NCI-H128 (cell line): ENCODE data around the gene CD40LG.

Experiments used
- DNase-seq: peaks from one replicate; lab custom pipeline; 2025; ENCODE audit not compliant: unreplicated experiment; lab: John Stamatoyannopoulos, UW

Gene CD40LG

GRCh38 chrX:136646602-136647239 lies 1.2 kb upstream of the CD40LG start:
- no peak for DNase-seq

GRCh38 chrX:136650811-136651210 lies 2.9 kb downstream of the CD40LG start:
- no peak for DNase-seq

GRCh38 chrX:136652822-136653723 lies 5.1 kb downstream of the CD40LG start:
- DNase-seq = no peak

GRCh38 chrX:136656361-136656964 lies 8.5 kb downstream of the CD40LG start:
- no peak for DNase-seq

- DNase-seq = no peak
Observed at GRCh38 chrX:136658151-136658550, 10.2 kb downstream of the CD40LG start.

- no peak for DNase-seq
Observed at GRCh38 chrX:136659174-136659573, 11.2 kb downstream of the CD40LG start.

GRCh38 chrX:136660896-136661295 lies 12.9 kb downstream of the CD40LG start:
- DNase-seq = no peak

GRCh38 chrX:136662104-136662503 lies 14.1 kb downstream of the CD40LG start:
- no peak for DNase-seq

- DNase-seq = no peak
Observed at GRCh38 chrX:136662976-136663375, 15.0 kb downstream of the CD40LG start.

- DNase-seq = no peak
Observed at GRCh38 chrX:136665258-136665900, 17.4 kb downstream of the CD40LG start.

- no peak for DNase-seq
Observed at GRCh38 chrX:136666088-136666487, 18.1 kb downstream of the CD40LG start.

- DNase-seq = no peak
Observed at GRCh38 chrX:136667446-136668168, 19.6 kb downstream of the CD40LG start.

- DNase-seq = no peak
Observed at GRCh38 chrX:136671006-136671610, 23.1 kb downstream of the CD40LG start.

- no peak for DNase-seq
Observed at GRCh38 chrX:136674270-136674985, 26.5 kb downstream of the CD40LG start.

- DNase-seq = no peak
Observed at GRCh38 chrX:136679531-136679930, 31.6 kb downstream of the CD40LG start.

- DNase-seq = no peak
Observed at GRCh38 chrX:136684120-136684519, 36.2 kb downstream of the CD40LG start.

GRCh38 chrX:136687457-136687856 lies 39.5 kb downstream of the CD40LG start:
- no peak for DNase-seq

GRCh38 chrX:136689436-136689835 lies 41.5 kb downstream of the CD40LG start:
- no peak for DNase-seq

GRCh38 chrX:136691028-136691809 lies 43.3 kb downstream of the CD40LG start:
- DNase-seq = no peak
